ENCODE measurements around the gene CA6.

GRCh38 chr1:8986814-8987190 is 41.1 kb downstream of the CA6 start:
- TF ChIP-seq CTCF (IDR thresholded peaks at IDR 0.05; ENCODE audit: insufficient read depth, low read length, poor library complexity, severe bottlenecking): no peak
- TF ChIP-seq EZH2phosphoT487 (conservative IDR thresholded peaks at IDR 0.05; ENCODE audit: low read length): no peak
